Stimulated activated CD4-positive, alpha-beta T cell treated with anti-CD3 and anti-CD28 coated beads, Interleukin-15, amount 100 ng/mL, for 1 hour (primary cell): Measurements from ENCODE around the gene SRGAP1.

Source experiments
- DNase-seq, 2 donors: peaks; one replicate each; pipeline ENCODE4 v3.0.0-alpha.2; 2020; ENCODE audit warnings: low read depth in 1 of 2, low spot score in 1 of 2

Gene SRGAP1

GRCh38 chr12:64081008-64081404, 236.5 kb downstream of the SRGAP1 start:
- DNase-seq, result no peak

GRCh38 chr12:64082116-64082515, 237.6 kb downstream of the SRGAP1 start:
- no peak for DNase-seq

- DNase-seq, result no peak
These were observed 238.4 kb downstream of the SRGAP1 start for GRCh38 chr12:64082866-64083268.

- no peak for DNase-seq
These were observed 239.0 kb downstream of the SRGAP1 start for GRCh38 chr12:64083285-64084210.

- no peak for DNase-seq
These were observed 240.7 kb downstream of the SRGAP1 start for GRCh38 chr12:64085154-64085553.

- DNase-seq, result no peak
These were observed 241.5 kb downstream of the SRGAP1 start for GRCh38 chr12:64085996-64086395.

GRCh38 chr12:64086946-64087345, 242.4 kb downstream of the SRGAP1 start:
- DNase-seq, result no peak

GRCh38 chr12:64087761-64088160, 243.3 kb downstream of the SRGAP1 start:
- DNase-seq, result no peak

- no peak for DNase-seq
These were observed 244.2 kb downstream of the SRGAP1 start for GRCh38 chr12:64088431-64089349.

- no peak for DNase-seq
These were observed 245.5 kb downstream of the SRGAP1 start for GRCh38 chr12:64090047-64090446.

GRCh38 chr12:64091186-64091585, 246.7 kb downstream of the SRGAP1 start:
- no peak for DNase-seq

- DNase-seq, result no peak
These were observed 248.2 kb downstream of the SRGAP1 start for GRCh38 chr12:64092507-64093196.

GRCh38 chr12:64093689-64094088, 249.2 kb downstream of the SRGAP1 start:
- no peak for DNase-seq

GRCh38 chr12:64097366-64098105, 253.0 kb downstream of the SRGAP1 start:
- DNase-seq, result no peak

GRCh38 chr12:64098709-64099354, 254.3 kb downstream of the SRGAP1 start:
- DNase-seq, result no peak

GRCh38 chr12:64099397-64099796, 254.9 kb downstream of the SRGAP1 start:
- no peak for DNase-seq

GRCh38 chr12:64102339-64102738, 257.8 kb downstream of the SRGAP1 start:
- DNase-seq, result no peak

- no peak for DNase-seq
These were observed 259.6 kb downstream of the SRGAP1 start for GRCh38 chr12:64103825-64104740.

- DNase-seq, result no peak
These were observed 260.5 kb downstream of the SRGAP1 start for GRCh38 chr12:64105026-64105425.
